ENCODE data around the gene OCA2.

OCA2 gene

DNA sequence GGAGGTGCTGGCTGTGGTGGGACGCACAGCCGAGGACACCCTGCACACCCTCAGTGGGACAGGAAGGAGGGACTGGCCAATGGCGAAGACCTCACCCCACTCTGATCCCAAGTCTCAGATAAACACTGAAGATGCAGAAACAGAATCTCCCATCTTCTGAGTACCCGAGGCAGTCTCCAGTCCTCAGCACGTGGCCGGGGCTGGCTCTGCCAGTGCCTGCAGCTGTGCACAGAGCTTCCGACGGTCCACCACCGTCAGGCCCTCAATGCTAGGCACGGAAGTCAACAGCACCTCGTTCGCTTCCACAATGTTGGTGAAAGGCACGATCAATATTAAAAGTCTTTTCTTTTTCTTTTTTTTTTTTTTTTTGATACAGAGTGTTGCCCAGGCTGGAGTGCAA is 16.8 kb upstream of the OCA2 start:
- Histone ChIP-seq H2BK5ac (ENCODE audit: low read depth, low read length, poor library complexity) (no peak overlapping the region), H2BK12ac (ENCODE audit: low read length) (no peak overlapping the region), H3K14ac (ENCODE audit: low read length) (no peak overlapping the region)

DNA sequence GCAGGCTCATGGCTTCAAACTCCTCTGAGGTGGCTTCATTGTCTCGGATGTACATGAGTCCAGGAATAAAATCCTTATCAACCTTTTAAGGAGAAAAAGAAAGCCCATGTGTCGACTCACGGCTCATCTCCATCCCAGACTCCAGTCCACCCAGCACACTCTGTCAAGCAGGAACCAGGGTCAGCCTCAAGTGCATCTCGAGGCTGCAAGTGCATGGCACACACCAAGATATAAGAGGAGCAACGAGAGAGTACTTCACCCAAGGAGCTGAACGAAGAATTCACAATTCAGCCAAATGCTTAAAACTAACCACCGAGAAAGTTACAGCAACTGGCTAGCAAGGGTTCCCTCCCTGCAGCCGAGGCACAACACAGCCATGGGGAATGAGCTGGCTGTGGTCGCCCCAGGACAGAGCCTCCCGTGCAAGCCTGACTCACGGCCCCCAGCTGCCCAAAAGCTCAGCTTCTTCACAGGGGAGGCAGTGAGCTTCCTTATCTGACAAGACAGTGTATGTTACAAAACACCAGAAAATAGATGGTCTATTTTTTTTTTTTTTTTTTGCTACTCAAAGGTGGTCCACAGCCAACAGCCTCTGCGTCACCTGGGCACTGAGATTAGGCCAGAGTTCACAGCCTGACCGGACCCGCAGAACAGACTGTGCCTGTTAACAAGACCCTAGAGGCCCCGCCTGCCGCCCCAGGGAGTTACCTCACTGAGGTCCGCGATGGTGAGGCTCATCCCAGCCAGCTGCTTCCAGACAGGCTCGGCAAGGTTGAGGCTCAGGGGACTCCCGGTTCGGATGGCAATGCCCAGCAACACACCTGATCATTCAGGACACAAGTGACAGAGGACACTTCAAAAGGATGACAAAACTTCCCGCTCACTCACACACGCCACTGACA is 15.9 kb upstream of the OCA2 start:
- Histone ChIP-seq H3K9me3 (ENCODE audit: insufficient read depth, low read depth, low read length) (peaks cover 9% of the 10 kb centered on the region), H2AFZ (ENCODE audit: insufficient read depth, low read length, poor library complexity) (no peak overlapping the region), H3K27ac (ENCODE audit: low read depth, low read length) (no peak overlapping the region), H4K91ac (ENCODE audit: low read depth, low read length) (no peak overlapping the region), H3K79me2 (ENCODE audit: control insufficient read depth, insufficient read depth, low read length, poor library complexity) (no peaks in the 10 kb centered on the region), H3K27me3 (ENCODE audit: insufficient read depth, low read length) (no peaks in the 10 kb centered on the region), H4K8ac (ENCODE audit: low read depth, low read length) (no peak overlapping the region), H2BK120ac (ENCODE audit: insufficient read depth, low read length, poor library complexity) (no peak overlapping the region), H3K4ac (ENCODE audit: low read depth, low read length) (no peak overlapping the region), H4K12ac (ENCODE audit: low read depth, low read length) (no peak overlapping the region), H2BK5ac (ENCODE audit: low read depth, low read length, poor library complexity) (no peak overlapping the region), H2AK5ac (ENCODE audit: low read length) (no peak overlapping the region), H3K4me1 (ENCODE audit: control insufficient read depth in 1 of 2, insufficient read depth in 2 of 2, low read length in 2 of 2) (no peaks in the 10 kb centered on the region), H2BK12ac (ENCODE audit: low read length) (no peak overlapping the region), H3K14ac (ENCODE audit: low read length) (no peak overlapping the region), H3K36me3 (ENCODE audit: control insufficient read depth in 1 of 2, insufficient read depth in 2 of 2, low read length in 2 of 2) (peaks cover 58 to 60% of the 10 kb centered on the region in 2 experiments), H3K4me2 (ENCODE audit: low read length) (no peak overlapping the region), H3K4me3 (ENCODE audit: low read depth, low read length) (no peak overlapping the region), H3K9ac (ENCODE audit: low read length) (no peak overlapping the region), H3K18ac (ENCODE audit: low read length) (no peak overlapping the region), H3K79me1 (ENCODE audit: low read length) (no peaks in the 10 kb centered on the region), H3K23ac (ENCODE audit: low read length) (no peak overlapping the region)
- WGBS (ENCODE audit: extremely low coverage, insufficient coverage, insufficient read length), result no CpG with 5 or more reads among the region's 23 CpGs
- peak in 1 of 2 donors; percentile 20 for DNase-seq

More for the DNA sequence above, 16.8 kb upstream of the OCA2 start:
- no peak overlapping the region for H4K8ac ChIP-seq (ENCODE audit: low read depth, low read length)
- H2BK120ac ChIP-seq (ENCODE audit: insufficient read depth, low read length, poor library complexity), result no peak overlapping the region
- no peak overlapping the region for H3K9ac ChIP-seq (ENCODE audit: low read length)
- H3K23ac ChIP-seq (ENCODE audit: low read length), result no peak overlapping the region
- peaks cover 9% of the 10 kb centered on the region for H3K9me3 ChIP-seq (ENCODE audit: insufficient read depth, low read depth, low read length)
- no peak overlapping the region for H3K4me3 ChIP-seq (ENCODE audit: low read depth, low read length)
- no peak overlapping the region for H3K4ac ChIP-seq (ENCODE audit: low read depth, low read length)
- no peaks in the 10 kb centered on the region for H3K79me1 ChIP-seq (ENCODE audit: low read length)
- H4K12ac ChIP-seq (ENCODE audit: low read depth, low read length), result no peak overlapping the region
- no peak overlapping the region for H4K91ac ChIP-seq (ENCODE audit: low read depth, low read length)
- no peaks in the 10 kb centered on the region for H3K79me2 ChIP-seq (ENCODE audit: control insufficient read depth, insufficient read depth, low read length, poor library complexity)
- H2AFZ ChIP-seq (ENCODE audit: insufficient read depth, low read length, poor library complexity), result no peak overlapping the region
- DNase-seq, result no peak
- no peak overlapping the region for H3K27ac ChIP-seq (ENCODE audit: low read depth, low read length)
- peaks cover 61 to 65% of the 10 kb centered on the region in 2 experiments for H3K36me3 ChIP-seq (ENCODE audit: control insufficient read depth in 1 of 2, insufficient read depth in 2 of 2, low read length in 2 of 2)
- no peaks in the 10 kb centered on the region for H3K27me3 ChIP-seq (ENCODE audit: insufficient read depth, low read length)
- H2AK5ac ChIP-seq (ENCODE audit: low read length), result no peak overlapping the region
- no peaks in the 10 kb centered on the region for H3K4me1 ChIP-seq (ENCODE audit: control insufficient read depth in 1 of 2, insufficient read depth in 2 of 2, low read length in 2 of 2)
- H3K18ac ChIP-seq (ENCODE audit: low read length), result no peak overlapping the region
- no CpG with 5 or more reads among the region's 13 CpGs for WGBS (ENCODE audit: extremely low coverage, insufficient coverage, insufficient read length)
- no peak overlapping the region for H3K4me2 ChIP-seq (ENCODE audit: low read length)

- no peak overlapping the region for H2BK5ac ChIP-seq (ENCODE audit: low read depth, low read length, poor library complexity)
- no peaks in the 10 kb centered on the region for H3K79me2 ChIP-seq (ENCODE audit: control insufficient read depth, insufficient read depth, low read length, poor library complexity)
- H2AK5ac ChIP-seq (ENCODE audit: low read length), result no peak overlapping the region
- H2BK120ac ChIP-seq (ENCODE audit: insufficient read depth, low read length, poor library complexity), result no peak overlapping the region
- no peak overlapping the region for H4K12ac ChIP-seq (ENCODE audit: low read depth, low read length)
- H4K8ac ChIP-seq (ENCODE audit: low read depth, low read length), result no peak overlapping the region
- no peak overlapping the region for H4K91ac ChIP-seq (ENCODE audit: low read depth, low read length)
- no CpG with 5 or more reads among the region's 4 CpGs for WGBS (ENCODE audit: extremely low coverage, insufficient coverage, insufficient read length)
- no peaks in the 10 kb centered on the region for H3K79me1 ChIP-seq (ENCODE audit: low read length)
- H3K23ac ChIP-seq (ENCODE audit: low read length), result no peak overlapping the region
- no peaks in the 10 kb centered on the region for H3K27me3 ChIP-seq (ENCODE audit: insufficient read depth, low read length)
- H3K9ac ChIP-seq (ENCODE audit: low read length), result no peak overlapping the region
- no peaks in the 10 kb centered on the region for H3K4me1 ChIP-seq (ENCODE audit: control insufficient read depth in 1 of 2, insufficient read depth in 2 of 2, low read length in 2 of 2)
- H3K4me2 ChIP-seq (ENCODE audit: low read length), result no peak overlapping the region
- no peak overlapping the region for H3K4ac ChIP-seq (ENCODE audit: low read depth, low read length)
- no peak overlapping the region for H2BK12ac ChIP-seq (ENCODE audit: low read length)
- H3K18ac ChIP-seq (ENCODE audit: low read length), result no peak overlapping the region
- no peak overlapping the region for H3K27ac ChIP-seq (ENCODE audit: low read depth, low read length)
- H3K9me3 ChIP-seq (ENCODE audit: insufficient read depth, low read depth, low read length), result peaks cover 9% of the 10 kb centered on the region
- H3K4me3 ChIP-seq (ENCODE audit: low read depth, low read length), result no peak overlapping the region
- H3K36me3 ChIP-seq (ENCODE audit: control insufficient read depth in 1 of 2, insufficient read depth in 2 of 2, low read length in 2 of 2), result peaks cover 55 to 58% of the 10 kb centered on the region in 2 experiments
- no peak overlapping the region for H2AFZ ChIP-seq (ENCODE audit: insufficient read depth, low read length, poor library complexity)
- H3K14ac ChIP-seq (ENCODE audit: low read length), result no peak overlapping the region
- DNase-seq, result no peak
These were observed 15.0 kb upstream of the OCA2 start for GRCh38 chr15:28114114-28114455.

DNA sequence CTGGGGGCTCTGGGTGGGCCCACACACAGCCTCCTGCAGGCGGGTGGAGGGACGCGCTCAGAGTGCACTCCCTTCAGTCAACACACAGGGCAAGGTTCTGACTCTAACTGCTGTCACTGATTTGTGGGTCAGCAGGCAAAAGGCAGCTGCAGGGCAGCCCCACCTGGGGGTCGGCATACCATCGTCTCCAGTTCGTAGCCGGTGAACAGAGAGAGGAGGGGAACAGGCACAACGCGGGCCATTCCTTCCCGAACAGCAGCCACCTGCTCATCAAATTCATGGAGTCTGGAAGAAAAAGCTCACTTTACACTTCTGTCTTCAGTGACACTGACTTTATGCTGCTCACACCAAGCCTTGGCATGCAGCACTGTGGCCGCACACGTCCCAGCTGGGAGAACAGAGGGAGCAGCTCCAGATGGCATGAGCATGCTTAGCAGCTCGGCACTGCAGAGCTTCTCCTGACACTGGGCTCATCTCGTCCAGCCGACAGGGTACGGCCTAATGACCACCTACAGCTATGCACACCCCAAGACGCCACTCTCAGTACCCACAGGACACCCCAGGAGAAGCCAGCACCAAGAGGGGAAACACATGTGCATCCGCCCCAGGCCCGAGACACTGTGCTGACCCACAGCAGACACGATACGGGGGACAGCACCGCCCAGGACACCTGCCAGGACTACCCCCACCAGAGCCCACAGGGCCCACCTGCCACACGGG is 14.4 kb upstream of the OCA2 start:
- Histone ChIP-seq H2BK120ac (ENCODE audit: insufficient read depth, low read length, poor library complexity) (no peak overlapping the region), H3K9ac (ENCODE audit: low read length) (no peak overlapping the region), H3K4me2 (ENCODE audit: low read length) (no peak overlapping the region), H2BK5ac (ENCODE audit: low read depth, low read length, poor library complexity) (no peak overlapping the region), H3K27me3 (ENCODE audit: insufficient read depth, low read length) (no peaks in the 10 kb centered on the region), H3K23ac (ENCODE audit: low read length) (no peak overlapping the region), H2AFZ (ENCODE audit: insufficient read depth, low read length, poor library complexity) (no peak overlapping the region), H3K18ac (ENCODE audit: low read length) (no peak overlapping the region), H3K27ac (ENCODE audit: low read depth, low read length) (no peak overlapping the region), H3K4me1 (ENCODE audit: control insufficient read depth in 1 of 2, insufficient read depth in 2 of 2, low read length in 2 of 2) (no peaks in the 10 kb centered on the region), H2BK12ac (ENCODE audit: low read length) (no peak overlapping the region), H3K14ac (ENCODE audit: low read length) (no peak overlapping the region), H3K36me3 (ENCODE audit: control insufficient read depth in 1 of 2, insufficient read depth in 2 of 2, low read length in 2 of 2) (peaks cover 53 to 58% of the 10 kb centered on the region in 2 experiments), H3K79me2 (ENCODE audit: control insufficient read depth, insufficient read depth, low read length, poor library complexity) (no peaks in the 10 kb centered on the region), H4K12ac (ENCODE audit: low read depth, low read length) (no peak overlapping the region), H3K4ac (ENCODE audit: low read depth, low read length) (no peak overlapping the region), H4K91ac (ENCODE audit: low read depth, low read length) (no peak overlapping the region), H4K8ac (ENCODE audit: low read depth, low read length) (no peak overlapping the region), H3K9me3 (ENCODE audit: insufficient read depth, low read depth, low read length) (peaks cover 9% of the 10 kb centered on the region), H3K4me3 (ENCODE audit: low read depth, low read length) (no peak overlapping the region), H3K79me1 (ENCODE audit: low read length) (no peaks in the 10 kb centered on the region), H2AK5ac (ENCODE audit: low read length) (no peak overlapping the region)
- DNase-seq, result no peak
- no CpG with 5 or more reads among the region's 23 CpGs for WGBS (ENCODE audit: extremely low coverage, insufficient coverage, insufficient read length)

Data from trophoblast cell (in vitro differentiated cells and primary cell).